ENCODE measurements around the gene CNIH4. TPM values are rescaled to one million over a fixed set of nuclear protein-coding genes. Genes with fewer than 3 reads are reported as not detected.

The CNIH4 gene
- total RNA-seq, 1 donor from 2014 or later = 70.2 TPM

GRCh38 chr1:224373008-224373590 lies 16.4 kb downstream of the CNIH4 start:
- no peaks in the 10 kb centered on the region for H3K9me3 Mint-ChIP-seq
- H3K27me3 Mint-ChIP-seq (ENCODE audit: low read depth) = no peaks in the 10 kb centered on the region
- H3K4me3 Mint-ChIP-seq = no peak overlapping the region
- TF ChIP-seq CTCF (conservative IDR thresholded peaks at IDR 0.05) = no peak
- H3K36me3 Mint-ChIP-seq (ENCODE audit: low read depth) = peaks cover 15% of the 10 kb centered on the region
- DNase-seq (ENCODE audit: low read depth, low spot score) = no peak
- H3K4me1 Mint-ChIP-seq = no peaks in the 10 kb centered on the region
- no peak overlapping the region for H3K27ac Mint-ChIP-seq (ENCODE audit: unreplicated experiment)

DNA sequence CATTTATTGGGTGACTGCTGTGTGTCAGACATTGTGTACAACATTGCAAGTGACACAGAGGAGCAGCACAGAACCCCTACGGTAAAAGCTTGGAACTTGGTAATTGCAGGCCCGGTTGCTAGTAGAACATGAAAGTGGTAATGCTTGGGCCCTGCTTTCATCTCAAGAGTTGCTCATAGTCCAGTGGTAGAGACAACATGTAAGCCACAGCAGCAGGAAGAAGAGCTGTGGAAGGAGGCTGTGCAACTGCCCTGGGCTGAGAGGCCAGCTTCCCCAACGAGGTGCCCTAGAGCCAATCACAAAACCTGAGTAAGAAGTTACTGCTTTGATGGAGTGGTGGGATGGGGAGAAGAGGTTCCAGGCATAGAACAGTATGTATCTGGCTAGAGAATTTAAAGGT lies 18.4 kb downstream of the CNIH4 start:
- H3K4me3 Mint-ChIP-seq = no peak overlapping the region
- no peaks in the 10 kb centered on the region for H3K9me3 Mint-ChIP-seq
- peak overlapping the region; percentile 77 for H3K27ac Mint-ChIP-seq (ENCODE audit: unreplicated experiment)
- no peaks in the 10 kb centered on the region for H3K27me3 Mint-ChIP-seq (ENCODE audit: low read depth)
- TF ChIP-seq CTCF (conservative IDR thresholded peaks at IDR 0.05) = no peak
- peaks cover 15% of the 10 kb centered on the region for H3K36me3 Mint-ChIP-seq (ENCODE audit: low read depth)
- no peak for DNase-seq (ENCODE audit: low read depth, low spot score)
- H3K4me1 Mint-ChIP-seq = no peaks in the 10 kb centered on the region

DNA sequence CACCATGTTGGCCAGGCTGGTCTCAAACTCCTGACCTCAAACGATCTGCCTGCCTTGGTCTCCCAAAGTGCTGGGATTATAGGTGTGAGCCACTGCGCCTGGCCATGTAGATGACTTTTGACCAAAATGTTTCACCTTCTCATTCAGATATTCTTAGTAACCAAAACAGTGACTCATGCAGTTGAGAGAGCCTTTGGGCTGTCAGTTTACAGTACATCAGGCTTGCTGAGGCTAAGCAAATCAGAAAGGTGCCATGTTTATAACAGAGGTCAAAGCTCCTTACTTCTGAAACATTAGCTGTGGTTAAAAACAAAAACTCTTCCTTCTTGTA lies 21.0 kb downstream of the CNIH4 start:
- H3K9me3 Mint-ChIP-seq = no peaks in the 10 kb centered on the region
- peaks cover 5% of the 10 kb centered on the region for H3K36me3 Mint-ChIP-seq (ENCODE audit: low read depth)
- H3K27me3 Mint-ChIP-seq (ENCODE audit: low read depth) = no peaks in the 10 kb centered on the region
- H3K4me1 Mint-ChIP-seq = no peaks in the 10 kb centered on the region
- no peak for DNase-seq (ENCODE audit: low read depth, low spot score)
- H3K4me3 Mint-ChIP-seq = no peak overlapping the region
- H3K27ac Mint-ChIP-seq (ENCODE audit: unreplicated experiment) = no peak overlapping the region
- TF ChIP-seq CTCF (conservative IDR thresholded peaks at IDR 0.05) = no peak

DNA sequence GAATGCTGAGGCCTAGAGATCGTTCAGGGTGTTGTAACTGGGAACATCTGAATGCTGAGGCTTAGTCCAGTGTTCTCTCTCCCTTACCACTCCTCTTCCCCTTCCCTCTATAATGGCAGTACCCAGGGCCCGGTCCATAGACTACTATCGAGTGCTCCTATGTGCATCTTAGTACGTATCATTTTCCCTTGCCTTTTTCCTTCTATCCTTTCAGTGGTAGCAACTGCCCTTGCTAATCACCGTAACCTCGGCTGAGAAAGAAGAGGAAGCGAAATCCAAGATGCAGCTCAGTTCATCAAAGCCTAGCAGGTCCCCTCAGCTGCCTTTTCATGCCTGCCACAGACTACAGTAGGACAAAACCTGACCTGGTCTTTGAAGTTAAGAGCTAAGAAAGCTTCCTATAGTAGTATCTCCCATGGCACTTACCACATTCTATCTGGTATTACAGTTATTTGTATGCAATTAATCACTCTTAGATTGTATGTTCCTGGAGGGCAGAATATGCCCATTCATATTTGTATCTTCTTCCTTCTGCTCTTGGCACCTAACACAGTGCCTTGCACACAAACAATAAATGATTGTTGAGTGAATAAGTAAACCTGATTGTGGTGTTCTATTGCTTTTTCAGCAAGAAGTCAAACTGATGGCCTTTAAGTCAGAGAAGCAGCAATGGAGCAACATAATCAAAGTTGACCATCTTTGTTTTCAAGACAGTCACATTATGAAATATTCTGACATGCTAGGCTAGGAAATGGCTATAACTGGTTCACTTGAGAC lies 22.4 kb downstream of the CNIH4 start:
- Mint-ChIP-seq H3K4me1 (no peaks in the 10 kb centered on the region), H3K36me3 (ENCODE audit: low read depth) (peaks cover 3% of the 10 kb centered on the region), H3K27me3 (ENCODE audit: low read depth) (no peaks in the 10 kb centered on the region), H3K4me3 (no peak overlapping the region), H3K27ac (ENCODE audit: unreplicated experiment) (peak overlapping the region; percentile 8), H3K9me3 (no peaks in the 10 kb centered on the region)
- DNase-seq (ENCODE audit: low read depth, low spot score) = no peak
- no peak for TF ChIP-seq CTCF (conservative IDR thresholded peaks at IDR 0.05)

- no peaks in the 10 kb centered on the region for H3K27me3 Mint-ChIP-seq (ENCODE audit: low read depth)
Measured at GRCh38 chr1:224380003-224380402, 23.3 kb downstream of the CNIH4 start.

More at GRCh38 chr1:224380003-224380402, 23.3 kb downstream of the CNIH4 start:
- H3K27ac Mint-ChIP-seq (ENCODE audit: unreplicated experiment) = no peak overlapping the region
- no peak for TF ChIP-seq CTCF (conservative IDR thresholded peaks at IDR 0.05)
- H3K36me3 Mint-ChIP-seq (ENCODE audit: low read depth) = peaks cover 2% of the 10 kb centered on the region
- H3K4me1 Mint-ChIP-seq = no peaks in the 10 kb centered on the region
- DNase-seq (ENCODE audit: low read depth, low spot score) = no peak
- H3K9me3 Mint-ChIP-seq = no peaks in the 10 kb centered on the region
- H3K4me3 Mint-ChIP-seq = no peak overlapping the region

Data from neural crest cell (in vitro differentiated cells).